B cell (primary cell): ENCODE measurements around the gene PCDH19. TPM values are rescaled to one million over a fixed set of nuclear protein-coding genes. Genes with fewer than 3 reads are reported as not detected.

Experiments
- ATAC-seq: fragments of 200-7000 bp; cut with Tn5 transposase; one replicate; pipeline ENCODE4 v1.10.0; 2021; ENCODE audit warnings: low read depth, mild to moderate bottlenecking, moderate number of reproducible peaks, moderate library complexity
- CTCF ChIA-PET: fragments of 350-600 bp; sonication (Branson Sonifier 250); formaldehyde crosslinking; loops from one replicate; lab custom pipeline; 2021; ENCODE audit warnings: antibody characterized with exemption, inconsistent platforms; lab: Charles Lee
- POLR2A ChIA-PET: fragments of 350-600 bp; sonication (Branson Sonifier 250); formaldehyde crosslinking; loops from one replicate; lab custom pipeline; 2021; ENCODE audit warnings: antibody characterized with exemption; lab: Charles Lee
- DNase-seq: peaks from one replicate; pipeline ENCODE4 v3.0.0; 2013
- H2AFZ ChIP-seq: 2 replicates; pipeline ENCODE4 v1.6.1; 2012; ENCODE audit warnings: mild to moderate bottlenecking, low read depth, low read length; ENCODE audit not compliant: insufficient read depth, poor library complexity, severe bottlenecking
- H3K27ac ChIP-seq, 2 donors: 1 replicate in 1 of 2; 2 replicates in 1 of 2; pipeline ENCODE4 v1.5.1; 2012 to 2013; ENCODE audit warnings: low read length in 2 of 2, mild to moderate bottlenecking in 2 of 2, moderate library complexity in 1 of 2
- H3K27me3 ChIP-seq, 4 experiments: fragments of 200-600 bp in 1 of 4; sonication (generic) in 1 of 4; replicated peaks in 1 of 4; 1 replicate in 2 of 4; 2 replicates in 2 of 4; pipeline versions ENCODE4 v1.6.1 to v1.7.0; 2013 to 2016; ENCODE audit warnings: low read length in 3 of 4, mild to moderate bottlenecking in 2 of 4, mixed read lengths in 1 of 4, moderate library complexity in 1 of 4; ENCODE audit not compliant: insufficient read depth in 4 of 4, control insufficient read depth in 3 of 4; ENCODE audit errors: control extremely low read depth in 1 of 4
- H3K36me3 ChIP-seq, 2 experiments: replicated peaks in 1 of 2; 1 replicate in 1 of 2; 2 replicates in 1 of 2; pipeline versions ENCODE4 v1.6.1 to v1.7.1; 2013; ENCODE audit warnings: low read length in 1 of 2; ENCODE audit not compliant: insufficient read depth in 2 of 2, control insufficient read depth in 1 of 2; ENCODE audit errors: control extremely low read depth in 1 of 2, extremely low read depth in 1 of 2
- H3K4me1 ChIP-seq, 2 donors: fragments of 200-600 bp in 1 of 2; sonication (generic) in 1 of 2; 1 replicate in 1 of 2; 2 replicates in 1 of 2; pipeline versions ENCODE4 v1.5.1 to v1.6.1; 2013 to 2017; ENCODE audit warnings: low read length in 2 of 2; ENCODE audit not compliant: control insufficient read depth in 2 of 2, insufficient read depth in 2 of 2
- H3K4me2 ChIP-seq: replicated peaks from 2 replicates; pipeline ENCODE3; 2012; ENCODE audit warnings: mild to moderate bottlenecking, low read depth, low read length; ENCODE audit not compliant: poor library complexity, severe bottlenecking
- H3K4me3 ChIP-seq, 5 experiments: fragments of 200-600 bp in 1 of 5; sonication (generic) in 1 of 5; 1 replicate in 3 of 5; 2 replicates in 2 of 5; pipeline versions ENCODE4 v1.5.1 to v1.7.0; 2011 to 2016; ENCODE audit warnings: low read length in 4 of 5, mild to moderate bottlenecking in 4 of 5, low read depth in 2 of 5, control low read depth in 1 of 5, moderate library complexity in 1 of 5; ENCODE audit not compliant: insufficient read depth in 1 of 5; ENCODE audit errors: control extremely low read depth in 1 of 5, extremely low read depth in 1 of 5
- H3K79me2 ChIP-seq: fragments of 200-600 bp; sonication (generic); one replicate; pipeline ENCODE4 v1.6.0; 2016; ENCODE audit warnings: low read length; ENCODE audit not compliant: control insufficient read depth, insufficient read depth
- H3K9ac ChIP-seq: fragments of 200-600 bp; sonication (generic); 2 replicates; pipeline ENCODE4 v1.6.1; 2017; ENCODE audit warnings: mild to moderate bottlenecking, low read length, moderate library complexity
- H3K9me3 ChIP-seq, 3 donors: one replicate each; pipeline versions ENCODE4 v1.6.1 to v1.7.1; 2013; ENCODE audit warnings: low read length in 2 of 3; ENCODE audit not compliant: control insufficient read depth in 2 of 3, insufficient read depth in 1 of 3; ENCODE audit errors: control extremely low read depth in 1 of 3
- H4K20me1 ChIP-seq: 2 replicates; pipeline ENCODE4 v1.6.0; 2012; ENCODE audit warnings: mild to moderate bottlenecking, low read length; ENCODE audit not compliant: insufficient read depth, control insufficient read depth, poor library complexity, severe bottlenecking
- H3K27ac Mint-ChIP-seq: one replicate; pipeline ENCODE4 v1.8.0; 2021; ENCODE audit warnings: mixed read lengths
- H3K27me3 Mint-ChIP-seq: one replicate; pipeline ENCODE4 v1.8.0; 2021; ENCODE audit warnings: mixed read lengths
- H3K4me1 Mint-ChIP-seq: one replicate; pipeline ENCODE4 v1.8.0; 2021; ENCODE audit warnings: mixed read lengths
- H3K4me3 Mint-ChIP-seq: one replicate; pipeline ENCODE4 v1.8.0; 2021; ENCODE audit warnings: mixed read lengths
- H3K9me3 Mint-ChIP-seq: one replicate; pipeline ENCODE4 v1.8.0; 2022; ENCODE audit warnings: mixed read lengths; ENCODE audit not compliant: insufficient read depth
- CTCF ChIP-seq: fragments of 200-600 bp; IDR thresholded peaks from one replicate; pipeline ENCODE4 v1.8.0; 2022; ENCODE audit warnings: antibody characterized with exemption, mild to moderate bottlenecking
- EZH2 ChIP-seq: IDR thresholded peaks from 2 replicates; pipeline ENCODE4 v1.6.1; 2012; ENCODE audit warnings: borderline replicate concordance, low read depth, mild to moderate bottlenecking, moderate library complexity, low read length; ENCODE audit not compliant: insufficient read depth, poor library complexity, severe bottlenecking
- WGBS: methylation state at CpG from one replicate; pipeline ENCODE4 v1.1.5; 2013; ENCODE audit warnings: missing lambda C conversion rate; ENCODE audit not compliant: insufficient coverage; 5-methylcytosine and 5-hydroxymethylcytosine counted together
- intact Hi-C: fragments of 100-400 bp; cut with micrococcal nuclease; formaldehyde crosslinking; loops from one replicate; pipeline ENCODE4 v1.10.0; 2022
- polyA plus RNA-seq: library from polyadenylated mRNA; depleted of rRNA; stranded (reverse); fragments of >200 nt; gene quantifications from 2 replicates; pipeline ENCODE4 v1.2.3, GENCODE V29; 2012
- total RNA-seq, 2 donors: library from RNA; stranded (reverse); fragments of 120-200 nt in 1 of 2; gene quantifications; 1 replicate in 1 of 2; 2 replicates in 1 of 2; pipeline versions ENCODE4 v1.2.3 to v1.2.4, GENCODE V29; 2013 to 2022

PCDH19 gene
- total and polyA plus RNA-seq, 2 donors (not counting 1 experiment from before 2014, with no cell fraction given) = not detected

DNA sequence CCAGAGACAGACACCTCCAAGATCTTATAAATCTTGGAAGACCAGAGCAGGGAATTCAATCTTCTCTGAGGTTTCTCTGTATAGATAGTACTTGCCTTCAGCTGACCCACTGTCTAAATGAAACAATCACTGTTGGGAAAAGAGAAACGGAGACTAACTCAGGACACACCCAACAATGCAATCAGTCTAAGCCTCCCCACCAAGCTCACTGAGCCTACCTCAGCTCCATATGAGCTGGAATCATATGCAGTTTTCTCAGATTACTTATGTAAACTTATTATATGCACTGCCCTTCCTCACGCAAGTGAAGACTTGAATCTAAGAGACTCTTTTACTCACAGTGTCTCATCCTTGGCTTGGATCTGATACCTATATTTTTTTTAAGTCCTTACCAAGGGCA lies 110.5 kb downstream of the PCDH19 start:
- intact Hi-C loops = no loop called here
- no peak for DNase-seq

DNA sequence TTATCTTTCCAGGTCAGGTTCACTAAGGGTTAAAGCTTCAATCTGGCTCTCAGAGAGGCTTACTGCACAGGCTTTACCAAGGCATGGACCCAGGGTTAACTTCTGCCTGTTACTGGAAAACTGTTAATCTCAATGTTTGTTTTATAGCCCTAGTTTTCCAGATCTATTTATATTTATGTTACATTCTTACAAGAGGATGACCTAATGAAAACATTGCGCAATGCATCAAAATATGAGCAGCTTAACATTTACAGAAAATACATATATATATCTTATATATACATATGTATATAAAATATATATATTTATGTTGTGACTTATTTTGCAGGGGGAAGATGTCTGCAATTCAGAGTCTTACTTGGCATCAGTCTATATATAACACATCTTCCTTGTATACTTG lies 112.3 kb downstream of the PCDH19 start:
- H3K27me3 Mint-ChIP-seq = no peaks in the 10 kb centered on the region
- no peak overlapping the region for H2AFZ ChIP-seq
- no peak overlapping the region for H3K27ac ChIP-seq
- H3K4me1 ChIP-seq = no peaks in the 10 kb centered on the region
- no peaks in the 10 kb centered on the region for H3K4me1 Mint-ChIP-seq
- H3K9me3 Mint-ChIP-seq = no peaks in the 10 kb centered on the region
- ChIA-PET CTCF (no interaction called here), POLR2A (no interaction called here)
- no peak overlapping the region for H3K4me2 ChIP-seq
- DNase-seq (no peak), ATAC-seq (no peak)
- H3K27ac Mint-ChIP-seq = no peak overlapping the region
- WGBS = no CpG with 5 or more reads among the region's 1 CpG
- no peaks in the 10 kb centered on the region for H3K27me3 ChIP-seq
- no peak overlapping the region for H3K9ac ChIP-seq
- H4K20me1 ChIP-seq = no peaks in the 10 kb centered on the region
- H3K4me3 ChIP-seq = no peak overlapping the region
- H3K9me3 ChIP-seq = peaks cover 0 to 2% (median 0%) of the 10 kb centered on the region in 3 donors
- H3K79me2 ChIP-seq = no peaks in the 10 kb centered on the region
- TF ChIP-seq EZH2 = no peak
- TF ChIP-seq CTCF = no peak
- intact Hi-C loops = no loop called here
- no peak overlapping the region for H3K4me3 Mint-ChIP-seq
- no peaks in the 10 kb centered on the region for H3K36me3 ChIP-seq

More for the DNA sequence above, 110.5 kb downstream of the PCDH19 start:
- Histone ChIP-seq H3K4me2 (no peak overlapping the region), H3K4me3 (no peak overlapping the region), H3K4me1 (no peaks in the 10 kb centered on the region), H3K36me3 (no peaks in the 10 kb centered on the region), H3K79me2 (no peaks in the 10 kb centered on the region), H2AFZ (no peak overlapping the region), H3K9ac (no peak overlapping the region), H3K27me3 (no peaks in the 10 kb centered on the region), H3K9me3 (peaks cover 0 to 2% (median 0%) of the 10 kb centered on the region in 3 donors), H4K20me1 (no peaks in the 10 kb centered on the region), H3K27ac (no peak overlapping the region)
- H3K4me1 Mint-ChIP-seq = no peaks in the 10 kb centered on the region
- H3K9me3 Mint-ChIP-seq = no peaks in the 10 kb centered on the region
- ChIA-PET CTCF (no interaction called here), POLR2A (no interaction called here)
- no peak overlapping the region for H3K27ac Mint-ChIP-seq
- ATAC-seq = no peak
- no CpG with 5 or more reads among the region's 2 CpGs for WGBS
- no peaks in the 10 kb centered on the region for H3K27me3 Mint-ChIP-seq
- TF ChIP-seq EZH2 = no peak
- no peak for TF ChIP-seq CTCF
- H3K4me3 Mint-ChIP-seq = no peak overlapping the region
